SK-N-SH (cell line): ENCODE measurements around the gene NEU4. TPM values are rescaled to one million over a fixed set of nuclear protein-coding genes. Genes with fewer than 3 reads are reported as not detected.
"Not testable (repeated sequence)": the region's sequence is repeated elsewhere in the genome, so short reads cannot be mapped to it uniquely, and the experiment has no call there.

ENCODE experiments used
- CTCF ChIA-PET: fragments of 300-600, 350-600 bp; formaldehyde crosslinking; extraction: SDS; loops from one replicate; lab custom pipeline; 2021; lab: Yijun Ruan, JAX
- POLR2A ChIA-PET: fragments of 350-600 bp; sonication (Branson Sonifier 250); formaldehyde crosslinking; extraction: SDS; loops from one replicate; lab custom pipeline; 2020; ENCODE audit warnings: antibody characterized with exemption, inconsistent platforms; lab: Yijun Ruan, JAX
- DNase-seq: peaks from one replicate; pipeline ENCODE4 v3.0.0; 2012
- H2AFZ ChIP-seq: fragments of 200-600 bp; sonication (generic); 2 replicates; pipeline ENCODE4 v1.8.1; 2016; ENCODE audit warnings: antibody characterized with exemption, mild to moderate bottlenecking, low read depth
- H3F3A ChIP-seq: fragments of 200-600 bp; sonication (generic); replicated peaks from 2 replicates; pipeline ENCODE3; 2016; ENCODE audit warnings: antibody characterized with exemption, mild to moderate bottlenecking; ENCODE audit not compliant: insufficient read depth
- H3K27ac ChIP-seq, 2 experiments: fragments of 200-500 bp in 1 of 2; fragments of 200-600 bp in 1 of 2; sonication (Bioruptor generic) in 1 of 2; sonication (generic), shearing (Covaris generic) in 1 of 2; 2 replicates each; pipeline versions ENCODE4 v1.5.1 to v1.6.1; 2014 to 2016; ENCODE audit warnings: low read depth in 2 of 2, inconsistent platforms in 1 of 2, low read length in 1 of 2, mild to moderate bottlenecking in 1 of 2, mixed read lengths in 1 of 2
- H3K27me3 ChIP-seq: fragments of 200-600 bp; sonication (generic), shearing (Covaris generic); 2 replicates; pipeline ENCODE4 v1.6.1; 2016; ENCODE audit warnings: mixed run types; ENCODE audit not compliant: insufficient read depth
- H3K36me3 ChIP-seq, 2 experiments: fragments of 200-500 bp in 1 of 2; fragments of 200-600 bp in 1 of 2; sonication (Bioruptor generic) in 1 of 2; sonication (generic) in 1 of 2; replicated peaks in 1 of 2; 2 replicates each; pipeline versions ENCODE3 to v1.5.1; 2014 to 2016; ENCODE audit warnings: low read length in 1 of 2, mild to moderate bottlenecking in 1 of 2; ENCODE audit not compliant: insufficient read depth in 2 of 2, control insufficient read depth in 1 of 2
- H3K4me1 ChIP-seq, 2 experiments: fragments of 200-500 bp in 1 of 2; fragments of 200-600 bp in 1 of 2; sonication (Bioruptor generic) in 1 of 2; sonication (generic), shearing (Covaris generic) in 1 of 2; 2 replicates each; pipeline versions ENCODE4 v1.5.1 to v1.6.1; 2014 to 2016; ENCODE audit warnings: low read depth in 1 of 2, low read length in 1 of 2, mixed run types in 1 of 2; ENCODE audit not compliant: insufficient read depth in 2 of 2, control insufficient read depth in 1 of 2
- H3K4me2 ChIP-seq: fragments of 200-600 bp; sonication (generic), shearing (Covaris generic); 2 replicates; pipeline ENCODE4 v1.6.1; 2017; ENCODE audit warnings: mixed run types
- H3K4me3 ChIP-seq, 2 experiments: fragments of 200-500 bp in 1 of 2; fragments of 200-600 bp in 1 of 2; sonication (Bioruptor generic) in 1 of 2; sonication (generic), shearing (Covaris generic) in 1 of 2; 2 replicates each; pipeline versions ENCODE4 v1.5.1 to v1.8.1; 2014 to 2016; ENCODE audit warnings: low read depth in 2 of 2, inconsistent platforms in 1 of 2, low read length in 1 of 2, mild to moderate bottlenecking in 1 of 2, mixed read lengths in 1 of 2, moderate library complexity in 1 of 2
- H3K79me2 ChIP-seq: fragments of 200-600 bp; sonication (generic); 2 replicates; pipeline ENCODE4 v1.8.1; 2017; ENCODE audit warnings: mild to moderate bottlenecking; ENCODE audit not compliant: insufficient read depth
- H3K9ac ChIP-seq: fragments of 200-600 bp; sonication (generic); 2 replicates; pipeline ENCODE4 v1.6.1; 2017; ENCODE audit warnings: mixed run types
- H3K9me2 ChIP-seq: fragments of 200-600 bp; sonication (generic); 2 replicates; pipeline ENCODE4 v1.6.1; 2017; ENCODE audit warnings: mixed run types
- H3K9me3 ChIP-seq: fragments of 200-600 bp; sonication (generic); 2 replicates; pipeline ENCODE4 v1.6.1; 2017; ENCODE audit warnings: mixed run types, mild to moderate bottlenecking, moderate library complexity
- H4K20me1 ChIP-seq: fragments of 200-600 bp; sonication (generic); 2 replicates; pipeline ENCODE4 v1.6.1; 2017; ENCODE audit warnings: mild to moderate bottlenecking, mixed run types; ENCODE audit not compliant: insufficient read depth
- CTCF ChIP-seq: fragments of 200-600 bp; sonication (generic); IDR thresholded peaks from 2 replicates; pipeline ENCODE4 v1.6.1; 2017; ENCODE audit warnings: antibody characterized with exemption, mild to moderate bottlenecking, moderate library complexity
- FOXJ3 ChIP-seq: sonication (generic); formaldehyde crosslinking; IDR thresholded peaks from 2 replicates; pipeline ENCODE4 v1.5.1; 2020; ENCODE audit warnings: mild to moderate bottlenecking, missing genetic modification reagents
- JUND ChIP-seq: IDR thresholded peaks from 2 replicates; pipeline ENCODE4 v1.4.0; 2012
- MAX ChIP-seq: IDR thresholded peaks from 2 replicates; pipeline ENCODE4 v1.4.0; 2012; ENCODE audit warnings: low read depth
- MEF2A ChIP-seq: IDR thresholded peaks from 2 replicates; pipeline ENCODE4 v1.4.0; 2012; ENCODE audit warnings: low read depth, borderline replicate concordance
- NFIC ChIP-seq: IDR thresholded peaks from 2 replicates; pipeline ENCODE4 v1.4.0; 2012; ENCODE audit warnings: borderline replicate concordance
- PBX3 ChIP-seq: IDR thresholded peaks from 2 replicates; pipeline ENCODE4; 2012
- POLR2AphosphoS5 ChIP-seq: IDR thresholded peaks from 2 replicates; pipeline ENCODE4 v1.6.1; 2012; ENCODE audit warnings: low read depth, low read length
- RXRA ChIP-seq: IDR thresholded peaks from 2 replicates; pipeline ENCODE4 v1.4.0; 2012; ENCODE audit warnings: low read depth, mild to moderate bottlenecking, borderline replicate concordance
- WGBS: methylation state at CpG from one replicate; pipeline ENCODE4 v1.1.6; 2017; ENCODE audit warnings: low lambda C conversion rate; 5-methylcytosine and 5-hydroxymethylcytosine counted together
- polyA plus RNA-seq, 3 experiments: library from polyadenylated mRNA; depleted of rRNA; stranded (reverse); fragments of >200 nt; gene quantifications; 2 replicates each; pipeline ENCODE4 v1.2.3, GENCODE V29; 2012
- TF ChIP-seq, protein P1 (sequence below): IDR thresholded peaks from 2 replicates; pipeline ENCODE4 v1.4.0; 2012; ENCODE audit warnings: low read depth, borderline replicate concordance

The NEU4 gene
- polyA plus RNA-seq, 1 of the 3 experiments (the other 2 are of a cell fraction), result 0.05 TPM

DNA sequence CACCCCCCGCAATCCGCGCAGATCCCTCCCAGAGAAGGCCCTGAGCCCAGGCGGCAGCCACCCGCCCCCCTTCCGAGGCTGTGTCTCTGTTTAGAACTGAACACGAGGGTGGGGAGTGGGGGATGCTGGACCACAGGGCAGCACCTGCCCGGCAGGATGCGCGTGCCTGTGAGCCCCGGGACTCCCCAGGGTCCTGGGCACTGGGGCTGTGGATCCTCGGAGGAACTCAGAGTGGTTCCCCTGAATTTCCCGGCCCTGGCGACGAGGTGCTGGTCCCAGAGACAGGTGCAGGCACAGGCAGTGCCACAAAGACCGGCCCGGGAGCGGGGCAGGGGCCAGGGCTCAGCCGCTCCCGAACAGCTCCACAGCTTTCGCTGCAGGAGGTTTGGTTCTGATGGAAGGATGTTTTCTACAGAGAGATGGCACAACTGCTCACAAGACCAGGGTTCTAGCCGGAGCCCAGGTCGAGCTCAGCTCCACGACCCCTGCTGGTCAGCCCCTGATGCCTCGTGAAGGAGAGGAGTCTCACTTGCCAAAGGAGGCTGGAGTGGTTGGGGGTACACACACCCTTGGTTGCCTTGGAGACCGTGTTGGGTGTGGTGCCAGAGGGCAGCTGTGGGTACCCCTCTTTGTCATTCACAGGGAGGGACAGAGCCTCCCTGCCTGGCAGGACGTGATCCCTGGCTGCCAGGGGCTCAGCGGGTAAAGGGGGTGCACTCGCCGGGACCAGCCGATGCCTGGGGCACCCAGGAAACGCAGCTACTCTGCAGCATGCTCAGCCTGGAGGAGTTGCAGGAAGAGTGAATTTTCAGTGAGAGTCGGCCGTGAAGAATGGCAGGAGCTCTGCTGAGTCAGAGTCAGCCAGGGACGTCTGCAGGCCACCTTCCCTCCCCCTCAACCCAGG is 4.4 kb upstream of the NEU4 start:
- H3K4me1 ChIP-seq, result peaks cover 6 to 43% of the 10 kb centered on the region in 2 experiments
- POLR2A ChIA-PET, result interaction anchor here (1.8 kb wide), 1 partner anchor 70 kb away, joined by 4 read pairs; the partner anchor contains the start of gene D2HGDH
- peak overlapping the region; percentile 62 for H3K4me2 ChIP-seq
- H3K9me3 ChIP-seq, result no peaks in the 10 kb centered on the region
- no peak overlapping the region; a peak in 1 of 4 replicates for H3K4me3 ChIP-seq
- DNase-seq, result peak; percentile 62
- peak overlapping the region in 1 of 2 experiments; percentile 93; a peak in 2 of 4 replicates for H3K27ac ChIP-seq
- TF ChIP-seq, protein P1, sequence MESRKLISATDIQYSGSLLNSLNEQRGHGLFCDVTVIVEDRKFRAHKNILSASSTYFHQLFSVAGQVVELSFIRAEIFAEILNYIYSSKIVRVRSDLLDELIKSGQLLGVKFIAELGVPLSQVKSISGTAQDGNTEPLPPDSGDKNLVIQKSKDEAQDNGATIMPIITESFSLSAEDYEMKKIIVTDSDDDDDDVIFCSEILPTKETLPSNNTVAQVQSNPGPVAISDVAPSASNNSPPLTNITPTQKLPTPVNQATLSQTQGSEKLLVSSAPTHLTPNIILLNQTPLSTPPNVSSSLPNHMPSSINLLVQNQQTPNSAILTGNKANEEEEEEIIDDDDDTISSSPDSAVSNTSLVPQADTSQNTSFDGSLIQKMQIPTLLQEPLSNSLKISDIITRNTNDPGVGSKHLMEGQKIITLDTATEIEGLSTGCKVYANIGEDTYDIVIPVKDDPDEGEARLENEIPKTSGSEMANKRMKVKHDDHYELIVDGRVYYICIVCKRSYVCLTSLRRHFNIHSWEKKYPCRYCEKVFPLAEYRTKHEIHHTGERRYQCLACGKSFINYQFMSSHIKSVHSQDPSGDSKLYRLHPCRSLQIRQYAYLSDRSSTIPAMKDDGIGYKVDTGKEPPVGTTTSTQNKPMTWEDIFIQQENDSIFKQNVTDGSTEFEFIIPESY, result no peak
- TF ChIP-seq POLR2AphosphoS5, result no peak
- TF ChIP-seq MAX, result no peak
- no peak for TF ChIP-seq FOXJ3 (CRISPR knock-in tag)
- TF ChIP-seq RXRA, result no peak
- no peak for TF ChIP-seq PBX3
- TF ChIP-seq JUND, result no peak
- no peak for TF ChIP-seq MEF2A
- no peak for TF ChIP-seq CTCF
- no peak for TF ChIP-seq NFIC
- TF ChIP-seq, all 33 proteins: peak for 0
- H3K79me2 ChIP-seq, result no peaks in the 10 kb centered on the region
- WGBS, result 93% methylated on average over 6 of the region's 35 CpGs
- CTCF ChIA-PET, result interaction anchor here (1.1 to 2.0 kb wide), 10 partner anchors 17 to 103 kb away, joined by 3 to 7 read pairs (median 4); partner anchors contain the start of genes D2HGDH, GAL3ST2 and ING5
- no peak overlapping the region for H3K9ac ChIP-seq
- H3F3A ChIP-seq, result no peaks in the 10 kb centered on the region
- H3K27me3 ChIP-seq, result no peaks in the 10 kb centered on the region
- H3K9me2 ChIP-seq, result no peaks in the 10 kb centered on the region
- no peaks in the 10 kb centered on the region for H4K20me1 ChIP-seq
- peak overlapping the region; percentile 59; the same call in 1 of the 2 replicates for H2AFZ ChIP-seq
- H3K36me3 ChIP-seq, result no peaks in the 10 kb centered on the region

GRCh38 chr2:241806217-241806616 is 2.8 kb upstream of the NEU4 start:
- CTCF ChIA-PET, POLR2A ChIA-PET: not testable (repeated sequence)

More at GRCh38 chr2:241806217-241806616, 2.8 kb upstream of the NEU4 start:
- not testable (repeated sequence) for DNase-seq, H3K27me3 ChIP-seq, H3K36me3 ChIP-seq, H3K4me2 ChIP-seq, H4K20me1 ChIP-seq, H3K9ac ChIP-seq, H3K9me2 ChIP-seq, H3K4me3 ChIP-seq, H2AFZ ChIP-seq, H3K79me2 ChIP-seq, H3F3A ChIP-seq, H3K9me3 ChIP-seq
- peaks cover 6 to 59% of the 10 kb centered on the region in 2 experiments for H3K4me1 ChIP-seq
- peak overlapping the region in 1 of 2 experiments; percentile 74; a peak in 1 of 4 replicates for H3K27ac ChIP-seq
- WGBS, result 21% methylated on average over 2 of the region's 8 CpGs
